ENCODE data around the gene POU3F1. TPM values are rescaled to one million over a fixed set of nuclear protein-coding genes. Genes with fewer than 3 reads are reported as not detected.

Gene POU3F1
- total RNA-seq, 1 experiment from 2014 or later = 5.8 TPM

- peak; percentile 66 for DNase-seq
- peaks cover 1% of the 10 kb centered on the region; the same call in 1 of the 2 replicates for H3K4me1 ChIP-seq (ENCODE audit: insufficient read depth, low read length)
- H2BK15ac ChIP-seq (ENCODE audit: low read depth, low read length) = no peak overlapping the region
- no peak overlapping the region for H4K91ac ChIP-seq (ENCODE audit: insufficient read length, low read depth, low read length)
- no peak overlapping the region for H2BK120ac ChIP-seq (ENCODE audit: low read depth, low read length, poor library complexity, severe bottlenecking)
- TF ChIP-seq CTCF (conservative IDR thresholded peaks at IDR 0.05) = no peak
- H3K79me1 ChIP-seq (ENCODE audit: insufficient read depth, low read depth, low read length, poor library complexity, severe bottlenecking) = no peaks in the 10 kb centered on the region
- H4K5ac ChIP-seq (ENCODE audit: insufficient read length, low read depth, low read length) = no peak overlapping the region
- H3K9me3 ChIP-seq (ENCODE audit: control insufficient read depth, low read depth, low read length) = no peaks in the 10 kb centered on the region
- no peak overlapping the region for H2AK5ac ChIP-seq (ENCODE audit: insufficient read length, low read length)
- peak overlapping the region; percentile 68 for H3K4me2 ChIP-seq (ENCODE audit: insufficient read depth, insufficient read length, low read length)
- peaks cover 57% of the 10 kb centered on the region for H3K27me3 Mint-ChIP-seq (ENCODE audit: low read depth)
- H3K9me3 Mint-ChIP-seq = peaks cover 0 to 2% of the 10 kb centered on the region in 2 experiments; a peak in 1 of 5 replicates
- no peak overlapping the region for H3K9ac ChIP-seq (ENCODE audit: extremely low read depth, insufficient read length, low read length)
- H3K27ac Mint-ChIP-seq = no peak overlapping the region
- peaks cover 10% of the 10 kb centered on the region; the same call in 1 of the 2 replicates for H3K27me3 ChIP-seq (ENCODE audit: insufficient read depth, low read length)
- peaks cover 38 to 55% of the 10 kb centered on the region in 2 experiments for H3K4me1 Mint-ChIP-seq
- no peak overlapping the region for H2BK12ac ChIP-seq (ENCODE audit: insufficient read length, low read depth, low read length)
- H3K36me3 Mint-ChIP-seq (ENCODE audit: insufficient read depth in 1 of 3, low read depth in 3 of 3) = peaks cover 16 to 24% (median 24%) of the 10 kb centered on the region in 3 experiments
- no peak overlapping the region for H2BK20ac ChIP-seq (ENCODE audit: low read depth, low read length, poor library complexity, severe bottlenecking)
- H3K56ac ChIP-seq (ENCODE audit: insufficient read length, low read depth, low read length) = no peak overlapping the region
- no peaks in the 10 kb centered on the region; the same call in 1 of the 2 replicates for H3K79me2 ChIP-seq (ENCODE audit: insufficient read depth, low read length)
- H3K4me3 Mint-ChIP-seq = peak overlapping the region; percentile 58 to 84
- no peak overlapping the region; the same call in 1 of the 2 replicates for H3K14ac ChIP-seq (ENCODE audit: insufficient read depth, low read length)
- no peak overlapping the region for H4K8ac ChIP-seq (replicated peaks; ENCODE audit: insufficient read length, low read depth, low read length)
- H2AFZ ChIP-seq (ENCODE audit: low read length) = no peak overlapping the region
- no peak overlapping the region for H3T11ph ChIP-seq (ENCODE audit: low read length)
- H3K18ac ChIP-seq (ENCODE audit: insufficient read length, low read depth, low read length) = no peak overlapping the region
- no peak overlapping the region for H3K4ac ChIP-seq (ENCODE audit: low read depth, low read length)
- no peak overlapping the region for H3K23ac ChIP-seq (ENCODE audit: insufficient read length, low read depth, low read length)
- no peak overlapping the region for H2BK5ac ChIP-seq (ENCODE audit: insufficient read length, low read length)
- no peaks in the 10 kb centered on the region for H4K20me1 ChIP-seq (ENCODE audit: control insufficient read depth, insufficient read depth, insufficient read length)
- no CpG with 5 or more reads among the region's 115 CpGs for WGBS (ENCODE audit: extremely low coverage, insufficient read length, low lambda C conversion rate)
- H3K23me2 ChIP-seq (ENCODE audit: insufficient read length, low read depth, low read length, poor library complexity, severe bottlenecking) = peaks cover 22% of the 10 kb centered on the region
- H3K27ac ChIP-seq (ENCODE audit: insufficient read length, low read depth, low read length) = no peak overlapping the region
Measured at GRCh38 chr1:38045401-38046332, 926 bp downstream of the POU3F1 start.

Measured in H9 (cell line).